Mesodermal cell (in vitro differentiated cells): ENCODE results near the gene SSR1. TPM values are rescaled to one million over a fixed set of nuclear protein-coding genes. Genes with fewer than 3 reads are reported as not detected.
"Not testable (repeated sequence)": the region's sequence is repeated elsewhere in the genome, so short reads cannot be mapped to it uniquely, and the experiment has no call there.

ENCODE experiments used
- H3K27ac ChIP-seq: 2 replicates; pipeline ENCODE4 v1.7.0; 2013; ENCODE audit warnings: mild to moderate bottlenecking, low read depth, low read length, moderate library complexity; ENCODE audit not compliant: severe bottlenecking
- H3K36me3 ChIP-seq: 2 replicates; pipeline ENCODE4 v1.7.1; 2013; ENCODE audit warnings: mild to moderate bottlenecking, low read length, moderate library complexity; ENCODE audit not compliant: control insufficient read depth, insufficient read depth
- H3K4me1 ChIP-seq: one replicate; pipeline ENCODE4 v1.7.1; 2013; ENCODE audit warnings: mild to moderate bottlenecking, low read length; ENCODE audit not compliant: insufficient read depth, control insufficient read depth, poor library complexity, severe bottlenecking
- H3K4me3 ChIP-seq: 2 replicates; pipeline ENCODE4 v1.7.0; 2013; ENCODE audit warnings: low read length, control low read depth, mild to moderate bottlenecking; ENCODE audit not compliant: insufficient read depth, poor library complexity, severe bottlenecking; ENCODE audit errors: extremely low read depth
- H3K9me3 ChIP-seq: 2 replicates; pipeline ENCODE4 v1.7.1; 2013; ENCODE audit warnings: mild to moderate bottlenecking, low read length, moderate library complexity; ENCODE audit not compliant: control insufficient read depth
- WGBS, 2 experiments: methylation state at CpG; one replicate each; pipeline ENCODE4 v1.1.5; 2013; ENCODE audit warnings: missing lambda C conversion rate in 2 of 2; ENCODE audit not compliant: insufficient coverage in 2 of 2; 5-methylcytosine and 5-hydroxymethylcytosine counted together
- polyA plus RNA-seq, 2 experiments: library from polyadenylated mRNA; stranded (reverse); fragments of 50-300 nt; gene quantifications; one replicate each; pipeline ENCODE4 v1.2.3, GENCODE V29; 2013

SSR1 gene
- 120 TPM for polyA plus RNA-seq (2013, experiment 1 of 2)
- 123 TPM for polyA plus RNA-seq (2013, experiment 2 of 2)

DNA sequence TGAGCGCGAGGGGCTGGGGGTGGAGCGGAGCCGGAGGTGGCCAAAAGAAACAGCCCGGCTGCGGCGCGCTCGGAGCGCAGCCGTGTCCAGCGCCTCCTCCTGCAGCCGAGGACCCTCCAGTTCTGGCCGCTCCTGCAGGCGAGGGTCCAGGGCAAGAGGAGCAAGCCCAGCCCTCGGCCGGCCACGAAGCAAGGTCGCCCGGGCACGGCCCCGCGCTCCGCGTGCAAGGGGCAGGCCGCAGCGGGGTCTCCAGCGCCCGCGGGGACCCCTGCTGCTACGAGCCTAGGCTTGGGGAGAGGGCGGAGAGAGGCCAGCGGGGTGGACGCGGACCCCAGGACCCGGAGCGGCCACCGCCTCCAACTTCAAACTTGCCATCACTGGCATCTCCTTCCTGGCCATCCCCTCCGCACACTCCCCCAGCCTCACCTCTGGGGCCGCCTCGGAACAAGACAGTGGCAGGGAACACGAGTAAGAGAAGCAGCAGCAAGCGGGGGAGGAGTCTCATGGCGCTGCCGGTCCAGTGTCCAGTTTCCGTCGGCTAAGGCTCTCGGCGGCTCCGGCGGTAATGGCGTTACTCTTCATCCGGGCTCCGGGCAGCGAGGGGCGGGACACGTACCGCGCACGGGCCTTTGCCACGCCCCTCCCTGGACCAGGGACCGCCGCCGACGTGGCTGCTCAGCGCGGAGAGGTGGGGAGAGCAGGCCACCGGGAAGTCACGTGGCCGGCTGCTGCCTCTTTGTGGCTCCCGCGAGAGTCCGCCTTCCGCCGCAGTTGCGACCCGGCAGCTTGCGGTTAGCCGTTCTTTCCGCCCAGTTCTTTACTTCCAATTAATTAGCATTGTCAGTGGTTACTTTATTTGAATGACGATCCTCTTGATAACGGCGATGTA is at the start of gene SSR1:
TSS of gene SSR1 (minus strand) at position 584 of the 889 bp plus-strand sequence. CDS start at position 505, 79 bp downstream.
- peaks cover 29% of the 10 kb centered on the region for H3K36me3 ChIP-seq
- H3K9me3 ChIP-seq: no peaks in the 10 kb centered on the region
- WGBS, 2 experiments: 0% methylated on average over 65 to 67 of the region's 83 CpGs
- H3K4me1 ChIP-seq: peaks cover 22% of the 10 kb centered on the region
- peak within 1 kb of the TSS; percentile 93 for H3K27ac ChIP-seq
- peak within 1 kb of the TSS; percentile 97 for H3K4me3 ChIP-seq

DNA sequence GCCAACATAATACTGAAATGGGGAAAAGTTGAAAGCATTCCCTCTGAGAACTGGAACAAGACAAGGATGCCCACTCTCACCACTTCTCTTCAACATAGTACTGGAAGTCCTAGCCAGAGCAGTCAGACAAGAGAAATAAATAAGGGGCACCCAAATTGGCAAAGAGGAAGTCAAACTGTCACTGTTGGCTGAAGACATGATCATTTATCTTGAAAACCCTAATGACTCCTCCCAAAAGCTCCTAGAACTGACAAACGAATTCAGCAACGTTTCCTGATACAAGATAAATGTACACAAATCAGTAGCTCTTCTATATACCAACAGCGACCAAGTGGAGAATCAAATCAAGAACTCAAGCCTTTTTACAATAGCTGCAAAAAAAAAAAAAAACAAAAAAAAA is 38.9 kb upstream of the SSR1 start:
- not testable (repeated sequence) for H3K4me3 ChIP-seq, H3K36me3 ChIP-seq, H3K27ac ChIP-seq, H3K4me1 ChIP-seq, H3K9me3 ChIP-seq
- 93 to 100% methylated on average over 2 to 3 of the region's 3 CpGs for WGBS, 2 experiments

DNA sequence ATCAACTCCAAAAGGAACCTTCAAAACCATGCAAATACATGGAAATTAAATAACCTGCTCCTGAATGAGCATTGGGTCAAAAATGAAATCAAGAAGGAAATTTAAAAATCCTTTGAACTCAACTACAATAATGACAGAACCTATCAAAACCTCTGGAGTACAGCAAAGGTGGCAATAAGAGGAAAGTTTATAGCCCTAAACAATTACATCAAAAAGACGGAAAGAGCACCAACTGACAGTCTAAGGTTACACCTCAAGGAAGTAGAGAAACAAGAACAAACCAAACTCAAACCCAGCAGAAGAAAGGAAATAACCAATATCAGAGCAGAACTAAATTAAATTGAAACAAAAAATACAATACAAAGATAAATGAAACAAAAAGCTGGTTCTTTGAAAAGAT is 37.6 kb upstream of the SSR1 start:
- WGBS, 2 experiments: no CpG with 5 or more reads among the region's 1 CpG
- H3K27ac ChIP-seq, H3K9me3 ChIP-seq, H3K4me3 ChIP-seq, H3K4me1 ChIP-seq, H3K36me3 ChIP-seq: not testable (repeated sequence)

DNA sequence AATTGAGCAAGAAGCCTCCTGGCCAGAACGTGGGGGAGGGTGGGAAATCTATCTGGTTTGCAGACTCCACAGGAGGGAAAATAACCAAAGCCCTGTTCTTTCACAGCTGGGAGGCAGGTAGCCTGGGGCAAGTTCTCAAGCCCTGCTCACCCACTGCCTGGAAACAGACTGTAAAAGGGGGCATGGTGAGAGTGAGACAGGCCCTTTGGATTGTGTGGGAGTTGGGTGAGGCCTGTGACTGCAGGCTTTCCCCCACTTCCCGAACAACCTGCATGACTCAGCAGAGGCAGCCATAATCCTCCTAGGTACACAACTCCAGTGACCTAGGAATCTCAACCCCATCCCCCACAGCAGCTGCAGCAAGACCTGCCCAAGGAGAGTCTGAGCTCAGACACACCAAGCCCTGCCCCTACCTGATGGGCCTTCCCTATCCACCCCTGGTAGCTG is 34.6 kb upstream of the SSR1 start:
- H3K4me3 ChIP-seq, H3K9me3 ChIP-seq, H3K4me1 ChIP-seq, H3K27ac ChIP-seq, H3K36me3 ChIP-seq: not testable (repeated sequence)
- WGBS, 2 experiments: no CpG with 5 or more reads among the region's 2 CpGs

DNA sequence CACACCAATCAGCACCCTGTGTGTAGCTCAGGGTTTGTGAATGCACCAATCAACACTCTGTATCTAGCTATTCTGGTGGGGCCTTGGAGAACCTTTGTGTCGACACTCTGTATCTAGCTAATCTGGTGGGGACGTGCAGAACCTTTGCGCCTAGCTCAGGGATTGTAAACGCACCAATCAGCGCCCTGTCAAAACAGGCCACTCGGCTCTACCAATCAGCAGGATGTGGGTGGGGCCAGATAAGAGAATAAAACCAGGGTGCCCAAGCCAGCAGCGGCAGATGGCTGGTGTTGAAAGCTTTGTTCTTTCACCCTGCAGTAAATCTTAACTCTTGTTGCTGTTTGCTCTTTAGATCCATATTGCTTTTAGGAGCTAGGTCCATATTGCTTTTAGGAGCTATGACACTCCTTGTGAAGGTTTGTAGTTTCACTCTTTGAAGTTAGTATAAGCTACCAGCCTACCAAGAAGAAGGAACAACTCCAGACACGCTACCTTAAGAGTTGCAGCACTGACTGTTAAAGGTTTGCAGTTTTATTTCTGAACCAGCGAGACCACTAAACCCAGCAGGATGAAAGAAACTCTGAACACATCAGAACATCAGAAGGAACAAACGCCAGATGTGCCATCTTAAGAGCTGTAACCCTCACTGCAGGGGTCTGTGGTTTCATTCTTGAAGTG is 31.9 kb upstream of the SSR1 start:
- H3K36me3 ChIP-seq, H3K27ac ChIP-seq, H3K4me3 ChIP-seq, H3K4me1 ChIP-seq, H3K9me3 ChIP-seq: not testable (repeated sequence)
- WGBS, 2 experiments: 89 to 97% methylated on average over 9 to 10 of the region's 10 CpGs

DNA sequence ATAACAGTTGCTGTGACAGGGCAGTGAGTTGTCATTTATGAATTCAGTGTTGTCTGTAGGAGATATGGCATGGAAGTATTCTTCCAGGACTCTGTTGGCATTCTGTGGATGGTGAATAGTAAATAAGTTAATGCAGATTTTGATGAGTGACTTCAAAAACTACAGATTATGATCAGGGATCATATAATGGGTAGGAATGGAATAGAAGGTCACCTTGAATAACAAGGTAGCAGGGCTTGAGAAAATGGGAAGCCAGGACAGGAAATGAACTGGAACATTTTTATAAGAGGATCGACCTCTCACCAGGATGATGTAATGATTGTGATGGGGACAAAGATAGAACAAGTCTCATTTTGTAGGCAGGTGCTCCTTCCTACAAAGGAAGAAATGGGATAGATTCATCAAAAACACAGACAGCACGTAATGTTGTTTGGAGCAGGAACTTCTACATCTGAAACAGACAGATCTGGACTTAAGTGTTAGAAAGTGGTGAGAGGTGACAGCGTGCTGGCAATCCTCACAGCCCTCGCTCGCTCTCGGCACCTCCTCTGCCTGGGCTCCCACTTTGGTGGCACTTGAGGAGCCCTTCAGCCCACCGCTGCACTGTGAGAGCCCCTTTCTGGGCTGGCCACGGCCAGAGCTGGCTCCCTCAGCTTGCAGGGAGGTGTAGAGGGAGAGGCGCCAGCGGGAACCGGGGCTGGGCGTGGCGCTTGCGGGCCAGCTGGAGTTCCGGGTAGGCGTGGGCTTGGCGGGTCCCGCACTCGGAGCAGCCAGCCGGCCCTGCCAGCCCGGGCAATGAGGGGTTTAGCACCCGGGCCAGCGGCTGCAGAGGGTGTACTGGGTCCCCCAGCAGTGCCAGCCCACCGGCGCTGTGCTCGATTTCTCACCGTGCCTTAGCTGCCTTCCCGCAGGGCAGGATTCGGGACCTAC is 30.8 kb upstream of the SSR1 start:
- Histone ChIP-seq H3K4me1 (no peaks in the 10 kb centered on the region), H3K9me3 (no peaks in the 10 kb centered on the region), H3K27ac (no peak overlapping the region), H3K4me3 (no peak overlapping the region), H3K36me3 (no peaks in the 10 kb centered on the region)
- WGBS, 2 experiments: 96% methylated on average over 22 to 24 of the region's 29 CpGs

DNA sequence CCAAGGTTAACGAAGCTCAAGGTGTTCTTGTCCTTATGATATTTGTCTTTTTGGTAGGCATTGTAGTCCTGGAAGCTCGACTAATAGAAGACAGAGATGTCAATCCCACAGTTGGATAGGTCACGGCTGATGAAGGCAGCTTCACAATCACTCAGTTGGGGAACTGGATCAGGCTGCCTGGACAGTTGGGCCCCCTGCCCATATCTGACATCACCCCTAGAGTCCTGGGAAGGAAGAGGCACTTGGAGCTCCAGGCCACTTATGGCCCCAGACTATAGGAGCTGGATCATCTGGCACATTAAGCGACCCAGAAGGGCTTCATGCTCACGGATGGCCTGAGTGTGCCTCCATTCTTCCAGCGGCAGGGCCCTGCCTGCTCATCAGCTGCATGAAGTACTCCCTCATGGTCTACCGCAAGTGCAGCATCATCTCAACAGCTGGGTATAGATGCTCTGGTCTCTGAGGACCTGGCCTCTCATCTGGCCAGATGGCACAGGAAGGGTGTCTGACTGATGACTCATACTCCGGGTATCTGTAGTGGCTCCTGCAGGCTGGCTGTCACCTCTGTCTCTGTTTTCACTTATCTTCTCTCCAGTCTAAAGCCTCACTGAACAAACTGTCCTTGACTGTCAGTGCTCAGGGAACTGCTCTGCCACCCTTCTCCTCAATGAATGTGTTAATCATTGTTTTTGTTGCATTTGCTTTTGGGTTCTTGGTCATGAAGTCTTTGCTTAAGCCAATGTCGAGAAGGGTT is 29.2 kb upstream of the SSR1 start:
- Histone ChIP-seq H3K9me3 (no peaks in the 10 kb centered on the region), H3K4me3 (no peak overlapping the region), H3K27ac (no peak overlapping the region), H3K4me1 (no peaks in the 10 kb centered on the region), H3K36me3 (no peaks in the 10 kb centered on the region)
- WGBS, 2 experiments: 89 to 90% methylated on average over 7 to 8 of the region's 9 CpGs

DNA sequence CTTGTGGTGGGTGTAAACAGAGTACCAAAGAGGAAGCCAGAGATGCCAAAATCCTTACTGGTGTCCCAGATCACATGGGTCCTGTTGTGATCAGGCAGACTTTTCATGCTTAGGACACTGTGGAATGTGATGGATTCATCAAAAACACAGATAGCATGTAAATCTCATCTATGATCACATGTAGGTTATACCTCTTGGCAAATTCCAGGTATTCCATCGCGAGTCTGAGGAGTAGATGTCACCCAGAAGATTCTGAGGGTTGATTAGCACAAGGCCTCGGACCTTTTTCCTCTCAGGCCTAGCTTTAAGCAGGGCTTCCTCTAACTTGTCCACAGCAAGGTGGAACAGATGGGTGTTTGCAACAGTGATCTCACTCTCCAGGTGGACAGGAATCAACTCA is 28.3 kb upstream of the SSR1 start:
- Histone ChIP-seq H3K9me3 (no peaks in the 10 kb centered on the region), H3K36me3 (no peaks in the 10 kb centered on the region), H3K4me1 (no peaks in the 10 kb centered on the region), H3K4me3 (no peak overlapping the region), H3K27ac (no peak overlapping the region)
- WGBS, 2 experiments: 95 to 100% methylated on average over 2 to 3 of the region's 3 CpGs

DNA sequence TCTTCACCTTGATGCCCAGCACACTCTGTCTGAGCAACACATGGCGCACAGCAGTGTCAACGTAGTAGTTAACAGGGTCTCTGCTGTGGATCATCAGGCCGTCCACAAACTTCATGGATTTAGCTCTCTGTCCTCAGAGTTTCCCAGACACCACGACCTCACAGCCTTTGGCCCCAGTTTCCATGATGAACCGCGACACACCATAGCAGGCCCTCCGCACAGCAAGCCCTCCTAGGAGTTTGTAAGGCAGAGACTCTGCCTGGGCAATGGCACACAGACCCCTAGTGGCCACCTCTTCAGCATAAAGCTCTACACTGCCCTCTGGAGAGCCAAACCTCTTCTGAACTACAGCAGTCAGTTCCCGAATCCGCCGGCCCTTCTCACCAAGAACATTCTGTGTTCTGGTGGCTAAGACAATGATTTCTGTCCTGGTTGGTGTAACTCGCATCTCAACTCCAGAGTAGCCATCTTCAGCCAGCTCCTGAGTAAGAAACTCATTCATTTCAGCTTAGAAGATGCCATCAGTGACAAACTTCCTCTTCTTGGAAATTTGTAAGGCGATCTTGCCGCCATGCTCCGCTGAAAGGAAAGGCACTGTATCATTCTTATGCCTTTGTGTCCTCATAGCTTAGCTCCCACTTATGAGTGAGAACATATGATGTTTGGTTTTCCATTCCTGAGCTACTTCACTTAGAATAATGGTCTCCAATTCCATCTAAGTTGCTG is 26.2 kb upstream of the SSR1 start:
- not testable (repeated sequence) for H3K9me3 ChIP-seq, H3K36me3 ChIP-seq, H3K4me3 ChIP-seq, H3K4me1 ChIP-seq, H3K27ac ChIP-seq
- WGBS, 2 experiments: 80 to 86% methylated on average over 7 to 11 of the region's 14 CpGs
